ENCODE results near the gene GABBR1.

GRCh38 chr6:29522227-29522626, 110.8 kb downstream of the GABBR1 start:
- TF ChIP-seq CTCF (conservative IDR thresholded peaks at IDR 0.05 in 1 of 2, IDR thresholded peaks at IDR 0.05 in 1 of 2; ENCODE audit: extremely low read depth in 1 of 2, insufficient read depth in 1 of 2, low read depth in 1 of 2, low read length in 2 of 2) = no peak
- TF ChIP-seq EZH2 (IDR thresholded peaks at IDR 0.05; ENCODE audit: borderline replicate concordance, low read length) = no peak

All from mammary epithelial cell (primary cell).